HEK293T (cell line): Measurements from ENCODE around the gene RBM6.
"Not testable (repeated sequence)": the region's sequence is repeated elsewhere in the genome, so short reads cannot be mapped to it uniquely, and the experiment has no call there.

Source experiments
- CTCF ChIA-PET: fragments of 350-600 bp; formaldehyde crosslinking; extraction: SDS; loops from one replicate; lab custom pipeline; 2021; ENCODE audit warnings: antibody characterized with exemption, inconsistent platforms; lab: Yijun Ruan, JAX
- POLR2A ChIA-PET: fragments of 350-600 bp; formaldehyde crosslinking; extraction: SDS; loops from one replicate; lab custom pipeline; 2020; ENCODE audit warnings: antibody characterized with exemption, inconsistent platforms; lab: Yijun Ruan, JAX
- DNase-seq: peaks from one replicate; pipeline ENCODE4 v3.0.0; 2012; ENCODE audit warnings: mixed read lengths; ENCODE audit errors: extremely low spot score
- ARNT ChIP-seq: fragments of 450-650 bp; IDR thresholded peaks from 2 replicates; pipeline ENCODE4 v1.6.1; 2017; ENCODE audit warnings: mild to moderate bottlenecking
- BHLHE40 ChIP-seq: fragments of 450-650 bp; IDR thresholded peaks from 2 replicates; pipeline ENCODE4 v1.6.1; 2016; ENCODE audit warnings: mild to moderate bottlenecking, moderate library complexity, borderline replicate concordance
- CTBP1 ChIP-seq: fragments of 450-650 bp; IDR thresholded peaks from 2 replicates; pipeline ENCODE4 v1.6.1; 2016; ENCODE audit warnings: borderline replicate concordance
- ELF4 ChIP-seq: fragments of 450-650 bp; IDR thresholded peaks from 2 replicates; pipeline ENCODE4 v1.6.1; 2017; ENCODE audit warnings: antibody characterized with exemption
- FOXA1 ChIP-seq: fragments of 450-650 bp; IDR thresholded peaks from 2 replicates; pipeline ENCODE4 v1.6.1; 2016; ENCODE audit warnings: mild to moderate bottlenecking
- FOXK2 ChIP-seq: fragments of 450-650 bp; IDR thresholded peaks from 2 replicates; pipeline ENCODE4 v1.6.1; 2016; ENCODE audit warnings: mild to moderate bottlenecking
- FOXM1 ChIP-seq: fragments of 450-650 bp; IDR thresholded peaks from 2 replicates; pipeline ENCODE4 v1.6.1; 2017; ENCODE audit warnings: mild to moderate bottlenecking, borderline replicate concordance
- HDGF ChIP-seq: fragments of 450-650 bp; IDR thresholded peaks from 2 replicates; pipeline ENCODE4 v1.6.1; 2017; ENCODE audit warnings: antibody characterized with exemption, borderline replicate concordance
- L3MBTL2 ChIP-seq: fragments of 450-650 bp; conservative IDR thresholded peaks from 2 replicates; pipeline ENCODE4 v1.6.1; 2016; ENCODE audit warnings: mild to moderate bottlenecking
- LEF1 ChIP-seq: fragments of 450-650 bp; IDR thresholded peaks from 2 replicates; pipeline ENCODE4 v1.6.1; 2017; ENCODE audit warnings: mild to moderate bottlenecking, borderline replicate concordance
- NFRKB ChIP-seq: fragments of 450-650 bp; IDR thresholded peaks from 2 replicates; pipeline ENCODE4 v1.6.1; 2016; ENCODE audit warnings: mild to moderate bottlenecking, moderate library complexity
- SP1 ChIP-seq: fragments of 450-650 bp; IDR thresholded peaks from 2 replicates; pipeline ENCODE4 v1.6.1; 2017
- SUZ12 ChIP-seq: fragments of 450-650 bp; IDR thresholded peaks from 2 replicates; pipeline ENCODE4 v1.6.1; 2016; ENCODE audit warnings: mild to moderate bottlenecking
- TARDBP ChIP-seq: fragments of 450-650 bp; IDR thresholded peaks from 2 replicates; pipeline ENCODE4 v1.6.1; 2016
- ZNF384 ChIP-seq: fragments of 450-650 bp; IDR thresholded peaks from 2 replicates; pipeline ENCODE4 v1.6.1; 2016
- TF ChIP-seq, protein P1 (sequence below): fragments of 450-650 bp; IDR thresholded peaks from 2 replicates; pipeline ENCODE4 v1.6.1; 2016

The RBM6 gene

GRCh38 chr3:50050361-50050760, 110.4 kb downstream of the RBM6 start:
- no peak for TF ChIP-seq SUZ12
- ChIA-PET POLR2A (no interaction called here), CTCF (no interaction called here)
- DNase-seq: no peak

- ChIA-PET POLR2A (no interaction called here), CTCF (no interaction called here)
- TF ChIP-seq L3MBTL2 (no peak), SP1 (no peak), LEF1 (no peak), TARDBP (no peak), FOXA1 (no peak), FOXK2 (no peak), CTBP1 (no peak), FOXM1 (no peak), BHLHE40 (no peak)
- no peak for DNase-seq
These were observed 117.8 kb downstream of the RBM6 start for GRCh38 chr3:50057756-50058155.

DNA sequence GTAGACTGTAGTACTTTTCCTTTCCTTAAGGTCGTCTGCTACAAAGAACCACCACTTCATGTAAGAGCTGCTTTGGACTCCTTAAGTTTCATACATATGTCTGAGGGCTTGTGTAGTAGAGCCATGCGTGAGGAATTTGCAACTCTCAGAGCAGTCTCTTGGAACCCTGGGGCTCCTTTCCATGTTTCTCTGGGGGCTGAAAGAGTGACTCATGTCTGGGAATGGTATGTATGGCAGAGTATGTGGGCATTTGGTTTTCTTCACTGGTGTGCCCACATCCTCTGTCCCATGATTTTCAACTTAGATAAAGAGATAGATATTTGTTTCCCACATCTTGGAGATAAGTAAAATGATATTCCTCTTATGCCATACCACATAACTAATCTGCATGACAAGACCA, 128.2 kb downstream of the RBM6 start:
- ChIA-PET POLR2A (no interaction called here), CTCF (no interaction called here)
- TF ChIP-seq FOXK2 (no peak), FOXM1 (no peak), ELF4 (no peak), ZNF384 (no peak), NFRKB (no peak), ARNT (no peak), LEF1 (no peak), BHLHE40 (no peak), L3MBTL2 (no peak), HDGF (no peak), CTBP1 (no peak), SUZ12 (no peak), SP1 (no peak), TARDBP (no peak), FOXA1 (no peak)
- TF ChIP-seq, protein P1, sequence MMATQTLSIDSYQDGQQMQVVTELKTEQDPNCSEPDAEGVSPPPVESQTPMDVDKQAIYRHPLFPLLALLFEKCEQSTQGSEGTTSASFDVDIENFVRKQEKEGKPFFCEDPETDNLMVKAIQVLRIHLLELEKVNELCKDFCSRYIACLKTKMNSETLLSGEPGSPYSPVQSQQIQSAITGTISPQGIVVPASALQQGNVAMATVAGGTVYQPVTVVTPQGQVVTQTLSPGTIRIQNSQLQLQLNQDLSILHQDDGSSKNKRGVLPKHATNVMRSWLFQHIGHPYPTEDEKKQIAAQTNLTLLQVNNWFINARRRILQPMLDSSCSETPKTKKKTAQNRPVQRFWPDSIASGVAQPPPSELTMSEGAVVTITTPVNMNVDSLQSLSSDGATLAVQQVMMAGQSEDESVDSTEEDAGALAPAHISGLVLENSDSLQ: no peak
- no peak for DNase-seq

DNA sequence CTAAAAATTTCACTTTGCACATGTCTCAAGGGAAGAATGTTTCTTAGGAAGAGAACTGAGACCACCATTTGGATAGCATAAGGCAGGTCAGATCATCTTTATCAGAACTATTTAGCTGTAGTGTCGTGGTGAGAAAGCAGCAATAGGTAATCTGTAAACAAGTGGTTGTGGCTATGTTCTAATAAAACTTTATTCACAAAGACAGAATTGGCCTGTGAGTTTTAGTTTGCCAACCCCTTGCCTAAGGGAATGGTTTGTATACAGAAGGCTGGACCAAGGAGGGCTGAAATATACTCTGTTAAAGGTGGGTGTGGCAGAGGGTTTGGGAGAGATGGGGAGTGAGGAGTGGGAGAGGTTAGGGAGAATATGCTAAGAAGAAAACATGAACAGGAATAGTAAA, 138.1 kb downstream of the RBM6 start:
- no peak for TF ChIP-seq SP1
- no peak for TF ChIP-seq FOXK2
- TF ChIP-seq LEF1: no peak
- no peak for TF ChIP-seq TARDBP
- no peak for TF ChIP-seq FOXM1
- TF ChIP-seq ARNT: no peak
- TF ChIP-seq SUZ12: no peak
- no peak for TF ChIP-seq NFRKB
- no peak for TF ChIP-seq ZNF384
- no peak for TF ChIP-seq BHLHE40
- no peak for TF ChIP-seq FOXA1
- no peak for TF ChIP-seq HDGF
- no peak for TF ChIP-seq L3MBTL2
- TF ChIP-seq ELF4: no peak
- TF ChIP-seq, protein P1: no peak
- no peak for TF ChIP-seq CTBP1
- ChIA-PET CTCF (no interaction called here), POLR2A (no interaction called here)
- no peak for DNase-seq

DNA sequence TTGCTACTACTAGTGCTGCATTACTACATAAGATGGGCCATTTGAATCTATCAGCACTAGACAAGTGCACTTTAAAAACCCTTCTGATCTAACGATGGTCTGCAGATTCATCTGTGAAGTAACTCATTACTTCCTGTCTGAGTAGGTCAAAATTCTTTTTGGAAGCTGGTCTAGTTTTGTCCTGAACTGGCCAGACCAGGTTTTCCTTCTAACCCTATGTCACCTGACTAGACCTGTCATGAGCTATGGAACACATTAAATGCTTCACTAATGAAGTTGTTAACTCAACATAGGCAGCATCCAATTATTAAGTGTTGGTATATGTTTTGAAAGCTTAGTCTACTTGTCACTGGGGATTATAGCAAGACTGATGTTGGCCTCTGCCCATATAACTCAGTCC, 138.7 kb downstream of the RBM6 start:
- POLR2A ChIA-PET: no interaction called here

DNA sequence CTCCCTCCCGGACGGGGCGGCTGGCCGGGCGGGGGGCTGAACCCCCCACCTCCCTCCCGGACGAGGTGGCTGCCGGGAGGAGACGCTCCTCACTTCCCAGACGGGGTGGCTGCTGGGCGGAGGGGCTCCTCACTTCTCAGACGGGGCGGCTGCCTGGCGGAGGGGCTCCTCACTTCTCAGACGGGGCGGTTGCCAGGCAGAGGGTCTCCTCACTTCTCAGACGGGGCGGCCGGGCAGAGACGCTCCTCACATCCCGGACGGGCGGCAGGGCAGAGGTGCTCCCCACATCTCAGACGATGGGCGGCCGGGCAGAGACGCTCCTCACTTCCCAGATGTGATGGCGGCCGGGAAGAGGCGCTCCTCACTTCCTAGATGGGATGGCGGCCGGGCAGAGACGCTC, 145.0 kb downstream of the RBM6 start:
- CTCF ChIA-PET, POLR2A ChIA-PET, DNase-seq: not testable (repeated sequence)

More for the DNA sequence above, 138.7 kb downstream of the RBM6 start:
- TF ChIP-seq HDGF (no peak), SP1 (no peak), SUZ12 (no peak), FOXK2 (no peak), LEF1 (no peak), L3MBTL2 (no peak), BHLHE40 (no peak), CTBP1 (no peak), FOXM1 (no peak), TARDBP (no peak), ELF4 (no peak), ARNT (no peak), NFRKB (no peak), ZNF384 (no peak), FOXA1 (no peak)
- TF ChIP-seq, protein P1: no peak
- CTCF ChIA-PET: no interaction called here
- DNase-seq: no peak
